Uterus (tissue), 4 donors: Measurements from ENCODE around the gene GPN2. TPM values are rescaled to one million over a fixed set of nuclear protein-coding genes. Genes with fewer than 3 reads are reported as not detected.
A peak's percentile ranks its signal among the peaks of the same experiment; 100 is the strongest.
"Not testable (repeated sequence)": the region's sequence is repeated elsewhere in the genome, so short reads cannot be mapped to it uniquely, and the experiment has no call there.

ENCODE experiments used
- DNase-seq, 2 donors: peaks; one replicate each; pipeline ENCODE4 v3.0.0-alpha.2; 2019 to 2020
- H3K27ac ChIP-seq, 2 donors: fragments of 200-600 bp; sonication (generic); 1 replicate in 1 of 2; 2 replicates in 1 of 2; pipeline ENCODE4 v1.5.1; 2016 to 2018
- H3K27me3 ChIP-seq, 2 donors: fragments of 200-600 bp; sonication (generic); one replicate each; pipeline ENCODE4 v1.5.1; 2018 to 2019; ENCODE audit warnings: control low read depth in 1 of 2
- H3K36me3 ChIP-seq, 2 donors: fragments of 200-600 bp; sonication (generic); one replicate each; pipeline ENCODE4 v1.5.1; 2019; ENCODE audit warnings: control low read depth in 1 of 2
- H3K4me1 ChIP-seq, 2 donors: fragments of 200-600 bp; sonication (generic); one replicate each; pipeline ENCODE4 v1.5.1; 2018 to 2019; ENCODE audit warnings: control low read depth in 1 of 2
- H3K4me3 ChIP-seq, 2 donors: fragments of 200-600 bp; sonication (generic); 1 replicate in 1 of 2; 2 replicates in 1 of 2; pipeline ENCODE4 v1.5.1; 2018 to 2019; ENCODE audit warnings: mild to moderate bottlenecking in 1 of 2
- H3K9me3 ChIP-seq, 2 donors: fragments of 200-600 bp; sonication (generic); one replicate each; pipeline ENCODE4 v1.5.1; 2019; ENCODE audit warnings: control low read depth in 1 of 2
- POLR2A ChIP-seq, 2 donors: fragments of 450-650 bp; IDR thresholded peaks; one replicate each; pipeline ENCODE4 v1.6.1; 2016; ENCODE audit warnings: antibody characterized with exemption in 2 of 2, mild to moderate bottlenecking in 1 of 2, moderate library complexity in 1 of 2
- intact Hi-C: fragments of 100-400 bp; cut with DNase I; formaldehyde crosslinking; loops from one replicate; pipeline ENCODE4 v1.15.1; 2023; ENCODE audit warnings: low total_unique reads
- total RNA-seq, 4 donors: library from RNA; depleted of rRNA in 3 of 4; stranded (reverse); fragments of >200 nt in 3 of 4; gene quantifications; one replicate each; pipeline versions ENCODE4 v1.1.0 to v1.2.4, GENCODE V29; 2014 to 2023
- TF ChIP-seq, protein P1 (sequence below), 4 experiments: fragments of 200-600 bp in 2 of 4; fragments of 450-650 bp in 2 of 4; sonication (generic) in 2 of 4; IDR thresholded peaks; one replicate each; pipeline ENCODE4 v1.5.1; 2016 to 2019; ENCODE audit warnings: antibody characterized with exemption in 4 of 4, mild to moderate bottlenecking in 2 of 4, moderate library complexity in 1 of 4
- donor health status: DM: yes; HTN: yes; CAD: no.

GPN2 gene
- total RNA-seq, 4 donors from 2014 or later, result 3.5 to 21.7 (median 11.4) TPM

DNA sequence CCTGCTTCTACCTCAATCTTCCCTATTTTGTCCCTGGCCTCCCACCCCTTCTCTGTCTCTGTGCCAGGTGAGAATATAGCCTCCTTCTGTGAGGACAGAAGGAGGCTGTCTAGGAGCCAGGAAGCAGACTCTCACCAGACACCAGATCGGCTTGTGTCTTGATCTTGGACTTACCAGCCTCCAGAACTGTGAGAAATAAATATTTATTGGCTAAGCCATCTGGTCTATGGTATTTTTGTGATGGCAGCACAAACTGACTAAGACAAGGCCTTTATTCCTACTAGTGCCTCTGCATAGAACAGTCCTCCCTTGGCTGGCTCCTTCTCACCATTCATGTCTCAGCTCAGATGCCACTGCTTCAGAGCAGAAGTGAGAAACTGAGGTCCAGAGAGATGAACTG is 1.9 kb downstream of the GPN2 start:
- Histone ChIP-seq H3K36me3 (no peaks in the 10 kb centered on the region), H3K4me3 (no peak overlapping the region), H3K27me3 (no peaks in the 10 kb centered on the region), H3K27ac (no peak overlapping the region), H3K9me3 (no peaks in the 10 kb centered on the region), H3K4me1 (no peaks in the 10 kb centered on the region)
- intact Hi-C loops, result no loop called here
- no peak for DNase-seq
- TF ChIP-seq, protein P1, sequence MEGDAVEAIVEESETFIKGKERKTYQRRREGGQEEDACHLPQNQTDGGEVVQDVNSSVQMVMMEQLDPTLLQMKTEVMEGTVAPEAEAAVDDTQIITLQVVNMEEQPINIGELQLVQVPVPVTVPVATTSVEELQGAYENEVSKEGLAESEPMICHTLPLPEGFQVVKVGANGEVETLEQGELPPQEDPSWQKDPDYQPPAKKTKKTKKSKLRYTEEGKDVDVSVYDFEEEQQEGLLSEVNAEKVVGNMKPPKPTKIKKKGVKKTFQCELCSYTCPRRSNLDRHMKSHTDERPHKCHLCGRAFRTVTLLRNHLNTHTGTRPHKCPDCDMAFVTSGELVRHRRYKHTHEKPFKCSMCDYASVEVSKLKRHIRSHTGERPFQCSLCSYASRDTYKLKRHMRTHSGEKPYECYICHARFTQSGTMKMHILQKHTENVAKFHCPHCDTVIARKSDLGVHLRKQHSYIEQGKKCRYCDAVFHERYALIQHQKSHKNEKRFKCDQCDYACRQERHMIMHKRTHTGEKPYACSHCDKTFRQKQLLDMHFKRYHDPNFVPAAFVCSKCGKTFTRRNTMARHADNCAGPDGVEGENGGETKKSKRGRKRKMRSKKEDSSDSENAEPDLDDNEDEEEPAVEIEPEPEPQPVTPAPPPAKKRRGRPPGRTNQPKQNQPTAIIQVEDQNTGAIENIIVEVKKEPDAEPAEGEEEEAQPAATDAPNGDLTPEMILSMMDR (IDR thresholded peaks at IDR 0.05), result no peak
- no peak for TF ChIP-seq POLR2A (IDR thresholded peaks at IDR 0.05)

DNA sequence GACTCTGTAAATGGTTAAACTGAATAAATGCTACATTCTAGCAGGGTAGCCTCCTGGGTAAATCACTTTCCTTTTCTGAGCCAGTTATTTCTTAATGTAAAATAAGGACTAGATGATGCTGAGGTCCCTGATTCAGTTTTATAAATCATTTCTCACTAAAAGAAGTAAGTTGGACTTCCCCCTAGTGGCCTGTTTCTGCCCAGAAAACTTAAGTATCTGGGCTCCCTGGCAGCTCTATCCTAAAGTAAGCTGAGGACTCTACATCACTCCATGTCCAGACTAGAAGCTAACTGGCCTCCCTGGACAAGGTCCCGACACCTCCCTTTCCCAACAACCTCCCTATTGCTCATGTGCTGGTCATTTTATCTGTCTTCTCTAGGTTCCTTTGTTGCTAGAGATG is 3.0 kb downstream of the GPN2 start:
- Histone ChIP-seq H3K4me3 (no peak overlapping the region), H3K27ac (no peak overlapping the region), H3K27me3 (no peaks in the 10 kb centered on the region), H3K36me3 (no peaks in the 10 kb centered on the region), H3K4me1 (no peaks in the 10 kb centered on the region), H3K9me3 (no peaks in the 10 kb centered on the region)
- intact Hi-C loops, result no loop called here
- DNase-seq, result no peak
- TF ChIP-seq, protein P1 (IDR thresholded peaks at IDR 0.05), result peak in 2 of 4 experiments; percentile 6
- TF ChIP-seq POLR2A (IDR thresholded peaks at IDR 0.05), result no peak

DNA sequence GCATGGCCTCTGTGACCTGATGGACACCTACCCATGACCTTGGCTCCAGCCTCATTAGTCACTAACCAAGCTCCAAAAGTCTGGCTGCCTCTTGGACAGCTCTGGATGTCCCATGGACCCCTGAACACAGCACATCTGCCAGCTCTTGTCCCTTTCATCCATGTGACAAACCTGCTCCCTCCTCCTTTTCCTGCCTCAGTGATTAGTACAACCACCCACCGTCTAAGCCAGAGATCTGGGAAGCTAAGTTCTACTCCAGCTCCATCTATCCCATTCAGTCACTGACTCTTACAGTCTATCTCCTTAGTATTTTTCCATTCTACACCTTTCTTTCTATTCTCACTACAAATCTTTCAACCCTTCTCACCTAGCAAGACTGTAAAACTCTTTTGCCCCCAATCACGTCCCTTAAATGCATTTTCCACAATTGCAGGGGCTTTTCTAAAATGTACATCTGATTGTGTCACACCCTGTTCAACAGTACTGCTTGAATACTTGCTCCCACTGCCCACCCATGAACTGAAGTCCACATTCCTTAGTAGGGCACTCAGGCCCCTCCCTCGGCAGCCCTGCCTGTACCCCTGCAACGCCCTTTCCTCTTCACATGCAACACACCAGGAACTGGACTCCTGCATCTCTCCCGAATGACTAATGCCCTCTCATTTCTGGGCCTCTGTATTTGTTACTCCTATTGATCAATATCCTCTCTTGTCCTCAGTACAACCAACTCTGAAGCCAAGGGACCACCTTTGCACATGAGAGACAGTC is 7.2 kb downstream of the GPN2 start:
- no peaks in the 10 kb centered on the region for H3K36me3 ChIP-seq
- no peaks in the 10 kb centered on the region for H3K27me3 ChIP-seq
- H3K9me3 ChIP-seq, result no peaks in the 10 kb centered on the region
- H3K4me1 ChIP-seq, result no peaks in the 10 kb centered on the region
- no peak overlapping the region for H3K27ac ChIP-seq
- no peak for DNase-seq
- TF ChIP-seq, protein P1 (IDR thresholded peaks at IDR 0.05), result no peak
- no peak for TF ChIP-seq POLR2A (IDR thresholded peaks at IDR 0.05)
- intact Hi-C loops, result no loop called here
- H3K4me3 ChIP-seq, result no peak overlapping the region

DNA sequence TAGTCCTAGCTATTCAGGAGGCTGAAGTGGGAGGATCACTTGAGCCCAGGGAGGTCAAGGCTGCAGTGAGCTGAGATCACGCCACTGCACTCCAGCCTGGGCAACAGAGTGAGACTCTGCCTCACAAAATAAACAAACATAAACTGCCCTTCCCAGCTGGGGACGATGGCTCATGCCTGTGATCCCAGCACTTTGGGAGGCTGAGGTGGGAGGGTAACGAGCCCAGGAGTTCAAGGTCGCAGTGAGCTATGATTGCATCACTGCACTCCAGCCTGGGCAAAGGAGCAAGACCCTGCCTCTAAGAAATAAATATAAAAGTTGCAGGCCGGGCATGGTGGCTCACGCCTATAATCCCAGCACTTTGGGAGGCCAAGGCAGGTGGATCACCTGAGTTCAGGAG is 8.5 kb downstream of the GPN2 start:
- H3K9me3 ChIP-seq, H3K4me1 ChIP-seq, intact Hi-C loops, DNase-seq, H3K27ac ChIP-seq, H3K36me3 ChIP-seq, H3K27me3 ChIP-seq, H3K4me3 ChIP-seq: not testable (repeated sequence)

DNA sequence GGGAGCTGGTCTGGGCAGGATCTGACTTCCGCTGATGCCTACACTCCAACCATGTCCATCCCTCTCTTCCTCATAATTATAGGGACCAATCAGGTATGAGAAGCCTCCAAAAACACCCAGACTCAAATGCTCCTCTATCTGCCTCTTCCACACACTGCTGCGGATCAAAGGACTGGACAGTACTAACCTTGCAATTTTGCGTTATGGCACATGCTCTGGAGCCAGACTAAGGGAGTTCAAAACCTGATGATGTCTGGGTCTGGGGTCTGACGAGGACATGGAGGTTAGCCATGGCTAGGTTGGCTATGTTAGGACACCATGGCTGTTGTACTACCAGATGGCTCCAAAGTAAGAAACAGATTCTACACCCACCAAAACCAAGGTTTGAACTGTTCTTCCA is 10.3 kb downstream of the GPN2 start:
- no peaks in the 10 kb centered on the region for H3K36me3 ChIP-seq
- TF ChIP-seq, protein P1 (IDR thresholded peaks at IDR 0.05), result no peak
- TF ChIP-seq POLR2A (IDR thresholded peaks at IDR 0.05), result no peak
- H3K9me3 ChIP-seq, result no peaks in the 10 kb centered on the region
- DNase-seq, result no peak
- H3K27ac ChIP-seq, result no peak overlapping the region
- no peaks in the 10 kb centered on the region for H3K27me3 ChIP-seq
- H3K4me3 ChIP-seq, result no peak overlapping the region
- H3K4me1 ChIP-seq, result no peaks in the 10 kb centered on the region
- intact Hi-C loops, result loop anchor here (10.0 kb wide), 1 partner anchor 65 kb away; no protein-coding TSS in a partner anchor
